Activated CD4-positive, CD25-positive, alpha-beta regulatory T cell treated with anti-CD3 and anti-CD28 coated beads, Interleukin-2, amount 50 U/mL, for 24 hours (primary cell): ENCODE measurements around the gene UBE2G1.
"Not testable (repeated sequence)": the region's sequence is repeated elsewhere in the genome, so short reads cannot be mapped to it uniquely, and the experiment has no call there.

Experiments used
- ATAC-seq, 2 donors: fragments of 150-1000 bp; cut with Tn5 transposase; one replicate each; pipeline ENCODE4 v1.10.0; 2021; ENCODE audit warnings: mild to moderate bottlenecking in 1 of 2, moderate library complexity in 1 of 2

Gene UBE2G1

GRCh38 chr17:4375039-4375748, 8.7 kb upstream of the UBE2G1 start:
- ATAC-seq = peak; percentile 86 to 89

GRCh38 chr17:4369557-4370230, 3.2 kb upstream of the UBE2G1 start:
- ATAC-seq = no peak

- no peak for ATAC-seq
Observed at GRCh38 chr17:4368341-4368740, 1.9 kb upstream of the UBE2G1 start.

GRCh38 chr17:4367177-4367576, 702 bp upstream of the UBE2G1 start:
- not testable (repeated sequence) for ATAC-seq

GRCh38 chr17:4365628-4366326, 698 bp downstream of the UBE2G1 start:
- ATAC-seq = peak in 1 of 2 donors; percentile 1

- peak; percentile 67 to 76 for ATAC-seq
Observed at GRCh38 chr17:4365103-4365627, 1.3 kb downstream of the UBE2G1 start.

GRCh38 chr17:4364622-4365041, 1.8 kb downstream of the UBE2G1 start:
- ATAC-seq = no peak

- no peak for ATAC-seq
Observed at GRCh38 chr17:4362141-4362540, 4.3 kb downstream of the UBE2G1 start.

- ATAC-seq = no peak
Observed at GRCh38 chr17:4358154-4358553, 8.3 kb downstream of the UBE2G1 start.

- ATAC-seq = no peak
Observed at GRCh38 chr17:4357671-4358070, 8.8 kb downstream of the UBE2G1 start.

GRCh38 chr17:4357030-4357628, 9.3 kb downstream of the UBE2G1 start:
- no peak for ATAC-seq

- ATAC-seq = no peak
Observed at GRCh38 chr17:4354862-4355514, 11.5 kb downstream of the UBE2G1 start.

GRCh38 chr17:4354206-4354605, 12.3 kb downstream of the UBE2G1 start:
- no peak for ATAC-seq

- ATAC-seq = not testable (repeated sequence)
Observed at GRCh38 chr17:4350214-4350613, 16.3 kb downstream of the UBE2G1 start.

- ATAC-seq = no peak
Observed at GRCh38 chr17:4345581-4346252, 20.8 kb downstream of the UBE2G1 start.

GRCh38 chr17:4344926-4345325, 21.5 kb downstream of the UBE2G1 start:
- ATAC-seq = no peak

- ATAC-seq = no peak
Observed at GRCh38 chr17:4342535-4342934, 23.9 kb downstream of the UBE2G1 start.

- ATAC-seq = no peak
Observed at GRCh38 chr17:4341616-4341977, 24.9 kb downstream of the UBE2G1 start.

- no peak for ATAC-seq
Observed at GRCh38 chr17:4340914-4341615, 25.4 kb downstream of the UBE2G1 start.

GRCh38 chr17:4334776-4335584, 31.5 kb downstream of the UBE2G1 start:
- ATAC-seq = no peak
